Chondrocyte (in vitro differentiated cells): ENCODE measurements around the gene SGMS2. TPM values are rescaled to one million over a fixed set of nuclear protein-coding genes. Genes with fewer than 3 reads are reported as not detected.
A peak's percentile ranks its signal among the peaks of the same experiment; 100 is the strongest.

Source experiments
- DNase-seq: peaks from one replicate; pipeline ENCODE4 v3.0.0; 2021; ENCODE audit warnings: mixed read lengths, low spot score
- H3K27ac Mint-ChIP-seq: one replicate; pipeline ENCODE4 v1.8.0; 2021; ENCODE audit warnings: mild to moderate bottlenecking, moderate library complexity, mixed read lengths; ENCODE audit not compliant: unreplicated experiment
- H3K27me3 Mint-ChIP-seq: 2 replicates; pipeline ENCODE4 v1.8.0; 2021; ENCODE audit warnings: low read depth, mixed read lengths
- H3K36me3 Mint-ChIP-seq: 2 replicates; pipeline ENCODE4 v1.8.0; 2021; ENCODE audit warnings: low read depth, mixed read lengths
- H3K4me1 Mint-ChIP-seq: 2 replicates; pipeline ENCODE4 v1.8.0; 2021; ENCODE audit warnings: low read depth, mild to moderate bottlenecking, mixed read lengths
- H3K4me3 Mint-ChIP-seq: one replicate; pipeline ENCODE4 v1.8.0; 2021; ENCODE audit warnings: mild to moderate bottlenecking, moderate library complexity, mixed read lengths; ENCODE audit not compliant: unreplicated experiment
- H3K9me3 Mint-ChIP-seq: 2 replicates; pipeline ENCODE4 v1.8.0; 2021; ENCODE audit warnings: low read depth, mixed read lengths
- CTCF ChIP-seq: fragments of 200-600 bp; sonication (generic); IDR thresholded peaks from 2 replicates; pipeline ENCODE4 v1.5.0; 2021; ENCODE audit warnings: antibody characterized with exemption, mild to moderate bottlenecking, moderate library complexity
- total RNA-seq: library from RNA; stranded (reverse); gene quantifications from 3 replicates; pipeline ENCODE4 v1.2.1, GENCODE V29; 2021

The SGMS2 gene
- total RNA-seq, 1 donor from 2014 or later, result 71.5 TPM

- no peak for TF ChIP-seq CTCF
- Mint-ChIP-seq H3K4me1 (no peaks in the 10 kb centered on the region), H3K27me3 (no peaks in the 10 kb centered on the region), H3K4me3 (no peak overlapping the region), H3K36me3 (peaks cover 28% of the 10 kb centered on the region), H3K27ac (no peak overlapping the region), H3K9me3 (no peaks in the 10 kb centered on the region)
- DNase-seq, result no peak
Measured at GRCh38 chr4:107906458-107907100, 81.8 kb downstream of the SGMS2 start.

GRCh38 chr4:107908377-107908776 is 83.6 kb downstream of the SGMS2 start:
- no peak for TF ChIP-seq CTCF

GRCh38 chr4:107913283-107913899 is 88.7 kb downstream of the SGMS2 start:
- Mint-ChIP-seq H3K27me3 (no peaks in the 10 kb centered on the region), H3K27ac (peak overlapping the region; percentile 19), H3K9me3 (no peaks in the 10 kb centered on the region), H3K36me3 (peaks cover 16% of the 10 kb centered on the region), H3K4me3 (no peak overlapping the region), H3K4me1 (peaks cover 2% of the 10 kb centered on the region)
- peak; percentile 93 for TF ChIP-seq CTCF
- DNase-seq, result no peak

More at GRCh38 chr4:107908377-107908776, 83.6 kb downstream of the SGMS2 start:
- peaks cover 22% of the 10 kb centered on the region for H3K36me3 Mint-ChIP-seq
- no peaks in the 10 kb centered on the region for H3K27me3 Mint-ChIP-seq
- H3K27ac Mint-ChIP-seq, result no peak overlapping the region
- H3K9me3 Mint-ChIP-seq, result no peaks in the 10 kb centered on the region
- H3K4me1 Mint-ChIP-seq, result peaks cover 2% of the 10 kb centered on the region
- H3K4me3 Mint-ChIP-seq, result no peak overlapping the region
- DNase-seq, result no peak

- H3K4me1 Mint-ChIP-seq, result peaks cover 2% of the 10 kb centered on the region
- no peak for DNase-seq
- no peak for TF ChIP-seq CTCF
- no peak overlapping the region for H3K27ac Mint-ChIP-seq
- peaks cover 8% of the 10 kb centered on the region for H3K9me3 Mint-ChIP-seq
- no peak overlapping the region for H3K4me3 Mint-ChIP-seq
- H3K36me3 Mint-ChIP-seq, result peaks cover 11% of the 10 kb centered on the region
- H3K27me3 Mint-ChIP-seq, result no peaks in the 10 kb centered on the region
Measured at GRCh38 chr4:107915220-107915619, 90.5 kb downstream of the SGMS2 start.

GRCh38 chr4:107916623-107917022 is 91.9 kb downstream of the SGMS2 start:
- Mint-ChIP-seq H3K4me1 (peaks cover 2% of the 10 kb centered on the region), H3K9me3 (peaks cover 14% of the 10 kb centered on the region), H3K27ac (no peak overlapping the region), H3K27me3 (no peaks in the 10 kb centered on the region), H3K36me3 (peaks cover 5% of the 10 kb centered on the region), H3K4me3 (no peak overlapping the region)
- no peak for TF ChIP-seq CTCF
- no peak for DNase-seq
